ENCODE results near the gene CNTNAP2. TPM values are rescaled to one million over a fixed set of nuclear protein-coding genes. Genes with fewer than 3 reads are reported as not detected.

The CNTNAP2 gene
- total RNA-seq, 2 experiments from 2014 or later, result not detected

DNA sequence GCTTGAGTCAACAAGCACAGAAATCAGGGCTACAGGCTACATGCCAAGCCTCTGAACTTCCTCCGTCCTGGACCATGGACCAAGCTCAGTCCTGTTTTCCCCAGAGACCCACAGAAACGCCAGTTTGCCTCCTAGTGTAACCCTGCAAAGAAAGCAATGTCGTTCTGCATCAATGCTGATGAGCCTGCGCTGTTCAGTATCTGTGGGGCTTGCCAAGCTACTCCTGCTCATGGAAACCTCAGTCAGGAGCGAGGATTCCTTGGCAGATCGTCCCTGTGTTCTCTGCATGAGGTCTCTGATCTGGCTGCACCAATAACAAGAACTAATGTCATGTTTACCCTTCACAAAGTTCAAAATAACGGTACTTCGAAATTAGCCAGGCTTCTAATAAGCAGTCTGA, 1978.5 kb downstream of the CNTNAP2 start:
- CTCF ChIA-PET, result no interaction called here
- no peak for TF ChIP-seq CTCF (IDR thresholded peaks at IDR 0.05)

DNA sequence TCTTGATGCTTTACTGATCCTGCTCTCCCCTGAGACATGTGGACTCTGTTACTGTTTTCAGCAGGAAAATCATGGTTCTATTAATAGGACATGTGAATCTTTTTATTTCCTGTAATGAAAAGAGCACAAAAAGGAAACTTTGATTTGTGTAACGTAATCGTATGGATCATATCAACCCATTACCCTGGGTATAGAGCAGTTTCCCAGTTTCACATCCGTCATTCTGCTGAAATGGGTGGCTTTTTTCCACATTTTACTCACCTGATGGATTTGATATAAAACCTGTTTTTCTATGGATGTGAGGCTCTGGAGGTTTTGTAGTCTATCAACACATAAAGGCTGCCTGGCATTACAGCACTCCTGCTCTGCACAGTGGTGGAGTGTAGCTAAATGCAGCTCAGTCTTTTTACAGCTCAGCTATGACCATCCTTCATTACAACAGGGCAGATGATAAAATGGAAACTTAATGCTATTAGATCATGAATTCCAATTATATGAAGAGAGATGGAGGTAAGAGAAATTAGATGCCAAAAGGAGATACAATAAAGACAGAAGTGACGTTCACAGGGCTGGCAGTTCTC, 1987.6 kb downstream of the CNTNAP2 start:
- POLR2A ChIA-PET, result no interaction called here
- H3K27ac ChIP-seq (ENCODE audit: low read depth in 1 of 2, low read length in 2 of 2), result no peak overlapping the region

More for the DNA sequence above, 1978.5 kb downstream of the CNTNAP2 start:
- Histone ChIP-seq H3K4me1 (ENCODE audit: insufficient read depth, low read length) (no peaks in the 10 kb centered on the region), H3K36me3 (ENCODE audit: insufficient read depth, low read length) (no peaks in the 10 kb centered on the region), H3K27me3 (ENCODE audit: control insufficient read depth in 1 of 2, insufficient read depth in 2 of 2, low read length in 2 of 2) (no peaks in the 10 kb centered on the region), H3K4me3 (ENCODE audit: low read length) (no peak overlapping the region), H3K9me3 (ENCODE audit: control insufficient read depth in 1 of 2, insufficient read depth in 1 of 2, low read length in 2 of 2) (peaks cover 0 to 5% of the 10 kb centered on the region in 2 experiments), H3K27ac (ENCODE audit: low read depth in 1 of 2, low read length in 2 of 2) (no peak overlapping the region)
- Mint-ChIP-seq H3K4me3 (no peak overlapping the region), H3K27me3 (peaks cover 7% of the 10 kb centered on the region), H3K36me3 (ENCODE audit: low read depth) (no peaks in the 10 kb centered on the region), H3K27ac (no peak overlapping the region), H3K9me3 (no peaks in the 10 kb centered on the region), H3K4me1 (ENCODE audit: low read depth) (no peaks in the 10 kb centered on the region)
- intact Hi-C loops (cut with DNase I, micrococcal nuclease), result no loop called here
- ATAC-seq (ENCODE audit: poor library complexity), result no peak
- no peak for DNase-seq
- POLR2A ChIA-PET, result no interaction called here

DNA sequence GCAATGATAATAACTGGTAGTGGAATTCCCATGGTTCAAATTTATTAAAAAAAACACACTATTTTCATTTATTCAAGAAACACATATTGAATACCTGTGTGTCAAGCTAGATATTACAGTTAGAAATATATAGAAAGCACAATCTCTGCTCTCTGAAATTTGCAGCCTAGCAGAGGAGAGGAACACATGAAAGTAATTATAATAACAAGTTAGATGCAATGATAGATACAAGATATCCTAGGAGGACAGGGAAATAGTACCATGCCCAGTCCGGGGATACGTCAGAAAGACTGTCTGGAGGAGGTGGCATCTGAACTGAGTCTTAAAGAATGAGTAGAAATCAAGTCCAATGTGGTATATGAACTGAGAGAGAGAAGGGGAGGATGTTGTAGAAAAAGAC, 1988.3 kb downstream of the CNTNAP2 start:
- H3K27ac ChIP-seq (ENCODE audit: low read depth in 1 of 2, low read length in 2 of 2), result no peak overlapping the region
- ChIA-PET CTCF (no interaction called here), POLR2A (no interaction called here)
- ATAC-seq (ENCODE audit: poor library complexity) (no peak), DNase-seq (no peak)
- H3K4me3 ChIP-seq (ENCODE audit: low read length), result no peak overlapping the region
- peaks cover 8% of the 10 kb centered on the region for H3K27me3 Mint-ChIP-seq
- H3K36me3 ChIP-seq (ENCODE audit: insufficient read depth, low read length), result no peaks in the 10 kb centered on the region
- H3K4me1 Mint-ChIP-seq (ENCODE audit: low read depth), result no peaks in the 10 kb centered on the region
- H3K4me3 Mint-ChIP-seq, result no peak overlapping the region
- TF ChIP-seq CTCF (IDR thresholded peaks at IDR 0.05), result no peak
- H3K4me1 ChIP-seq (ENCODE audit: insufficient read depth, low read length), result no peaks in the 10 kb centered on the region
- H3K27ac Mint-ChIP-seq, result no peak overlapping the region
- intact Hi-C loops (cut with DNase I, micrococcal nuclease), result no loop called here
- no peaks in the 10 kb centered on the region for H3K36me3 Mint-ChIP-seq (ENCODE audit: low read depth)
- no peaks in the 10 kb centered on the region for H3K27me3 ChIP-seq (ENCODE audit: control insufficient read depth in 1 of 2, insufficient read depth in 2 of 2, low read length in 2 of 2)
- H3K9me3 ChIP-seq (ENCODE audit: control insufficient read depth in 1 of 2, insufficient read depth in 1 of 2, low read length in 2 of 2), result peaks cover 0 to 2% of the 10 kb centered on the region in 2 experiments
- H3K9me3 Mint-ChIP-seq, result no peaks in the 10 kb centered on the region

More for the DNA sequence above, 1987.6 kb downstream of the CNTNAP2 start:
- Mint-ChIP-seq H3K4me3 (no peak overlapping the region), H3K9me3 (no peaks in the 10 kb centered on the region), H3K27me3 (peaks cover 8% of the 10 kb centered on the region), H3K27ac (no peak overlapping the region), H3K4me1 (ENCODE audit: low read depth) (no peaks in the 10 kb centered on the region), H3K36me3 (ENCODE audit: low read depth) (no peaks in the 10 kb centered on the region)
- no peak for TF ChIP-seq CTCF (IDR thresholded peaks at IDR 0.05)
- ATAC-seq (ENCODE audit: poor library complexity) (no peak), DNase-seq (no peak)
- Histone ChIP-seq H3K4me1 (ENCODE audit: insufficient read depth, low read length) (no peaks in the 10 kb centered on the region), H3K27me3 (ENCODE audit: control insufficient read depth in 1 of 2, insufficient read depth in 2 of 2, low read length in 2 of 2) (no peaks in the 10 kb centered on the region), H3K9me3 (ENCODE audit: control insufficient read depth in 1 of 2, insufficient read depth in 1 of 2, low read length in 2 of 2) (peaks cover 0 to 6% of the 10 kb centered on the region in 2 experiments), H3K36me3 (ENCODE audit: insufficient read depth, low read length) (no peaks in the 10 kb centered on the region), H3K4me3 (ENCODE audit: low read length) (no peak overlapping the region)
- intact Hi-C loops (cut with DNase I, micrococcal nuclease), result no loop called here
- CTCF ChIA-PET, result no interaction called here

Data from CD4-positive, alpha-beta T cell (primary cell).